ENCODE results near the gene SOS2. TPM values are rescaled to one million over a fixed set of nuclear protein-coding genes. Genes with fewer than 3 reads are reported as not detected.

SOS2 gene
- total RNA-seq, 1 experiment from 2014 or later = 13.9 TPM

DNA sequence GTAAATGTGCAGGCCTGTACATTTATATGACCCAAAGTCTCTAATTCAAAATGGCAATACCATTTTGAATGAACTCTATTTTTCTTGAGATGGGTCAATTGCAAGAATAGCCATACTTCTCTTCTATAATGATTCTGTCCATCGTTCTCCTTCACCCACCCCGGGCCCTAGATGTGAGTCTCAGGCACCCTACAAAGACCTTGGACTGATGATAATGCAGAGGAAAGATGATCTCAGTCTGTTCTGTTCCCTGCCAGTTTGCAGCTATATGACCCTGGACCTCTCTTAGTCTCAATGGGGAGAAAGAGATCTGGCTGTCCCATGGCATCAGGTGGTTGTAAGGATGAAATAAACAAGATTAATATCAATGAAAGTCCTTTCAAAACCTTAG lies 145.1 kb downstream of the SOS2 start:
- ChIA-PET CTCF (no interaction called here), POLR2A (no interaction called here)
- no peaks in the 10 kb centered on the region for H3K27me3 Mint-ChIP-seq (ENCODE audit: insufficient read depth, unreplicated experiment)
- H3K4me1 ChIP-seq = no peaks in the 10 kb centered on the region
- H3K9me3 ChIP-seq = no peaks in the 10 kb centered on the region
- H3K9me3 Mint-ChIP-seq (ENCODE audit: unreplicated experiment) = no peaks in the 10 kb centered on the region
- no peak for DNase-seq
- no peaks in the 10 kb centered on the region for H3K27me3 ChIP-seq (replicated peaks; ENCODE audit: control insufficient read depth, insufficient read depth, low read length)
- intact Hi-C loops (cut with micrococcal nuclease; ENCODE audit: unreplicated experiment) = no loop called here
- H3K4me3 ChIP-seq (ENCODE audit: low read depth, low read length) = no peak overlapping the region
- H3K27ac Mint-ChIP-seq (ENCODE audit: unreplicated experiment) = no peak overlapping the region
- no peaks in the 10 kb centered on the region for H3K36me3 Mint-ChIP-seq (ENCODE audit: insufficient read depth, unreplicated experiment)
- no TSS peak for BruUV-seq (replicated peaks)
- no peaks in the 10 kb centered on the region for H3K4me1 Mint-ChIP-seq (ENCODE audit: low read depth, unreplicated experiment)
- TF ChIP-seq, protein P1, sequence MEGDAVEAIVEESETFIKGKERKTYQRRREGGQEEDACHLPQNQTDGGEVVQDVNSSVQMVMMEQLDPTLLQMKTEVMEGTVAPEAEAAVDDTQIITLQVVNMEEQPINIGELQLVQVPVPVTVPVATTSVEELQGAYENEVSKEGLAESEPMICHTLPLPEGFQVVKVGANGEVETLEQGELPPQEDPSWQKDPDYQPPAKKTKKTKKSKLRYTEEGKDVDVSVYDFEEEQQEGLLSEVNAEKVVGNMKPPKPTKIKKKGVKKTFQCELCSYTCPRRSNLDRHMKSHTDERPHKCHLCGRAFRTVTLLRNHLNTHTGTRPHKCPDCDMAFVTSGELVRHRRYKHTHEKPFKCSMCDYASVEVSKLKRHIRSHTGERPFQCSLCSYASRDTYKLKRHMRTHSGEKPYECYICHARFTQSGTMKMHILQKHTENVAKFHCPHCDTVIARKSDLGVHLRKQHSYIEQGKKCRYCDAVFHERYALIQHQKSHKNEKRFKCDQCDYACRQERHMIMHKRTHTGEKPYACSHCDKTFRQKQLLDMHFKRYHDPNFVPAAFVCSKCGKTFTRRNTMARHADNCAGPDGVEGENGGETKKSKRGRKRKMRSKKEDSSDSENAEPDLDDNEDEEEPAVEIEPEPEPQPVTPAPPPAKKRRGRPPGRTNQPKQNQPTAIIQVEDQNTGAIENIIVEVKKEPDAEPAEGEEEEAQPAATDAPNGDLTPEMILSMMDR (IDR thresholded peaks at IDR 0.05; ENCODE audit: insufficient read depth in 1 of 2, low read depth in 1 of 2, low read length in 1 of 2, severe bottlenecking in 1 of 2, unreplicated experiment in 1 of 2) = no peak
- H3K36me3 ChIP-seq (ENCODE audit: control insufficient read depth, insufficient read depth, low read length) = no peaks in the 10 kb centered on the region
- no peak overlapping the region for H3K4me3 Mint-ChIP-seq (ENCODE audit: unreplicated experiment)

DNA sequence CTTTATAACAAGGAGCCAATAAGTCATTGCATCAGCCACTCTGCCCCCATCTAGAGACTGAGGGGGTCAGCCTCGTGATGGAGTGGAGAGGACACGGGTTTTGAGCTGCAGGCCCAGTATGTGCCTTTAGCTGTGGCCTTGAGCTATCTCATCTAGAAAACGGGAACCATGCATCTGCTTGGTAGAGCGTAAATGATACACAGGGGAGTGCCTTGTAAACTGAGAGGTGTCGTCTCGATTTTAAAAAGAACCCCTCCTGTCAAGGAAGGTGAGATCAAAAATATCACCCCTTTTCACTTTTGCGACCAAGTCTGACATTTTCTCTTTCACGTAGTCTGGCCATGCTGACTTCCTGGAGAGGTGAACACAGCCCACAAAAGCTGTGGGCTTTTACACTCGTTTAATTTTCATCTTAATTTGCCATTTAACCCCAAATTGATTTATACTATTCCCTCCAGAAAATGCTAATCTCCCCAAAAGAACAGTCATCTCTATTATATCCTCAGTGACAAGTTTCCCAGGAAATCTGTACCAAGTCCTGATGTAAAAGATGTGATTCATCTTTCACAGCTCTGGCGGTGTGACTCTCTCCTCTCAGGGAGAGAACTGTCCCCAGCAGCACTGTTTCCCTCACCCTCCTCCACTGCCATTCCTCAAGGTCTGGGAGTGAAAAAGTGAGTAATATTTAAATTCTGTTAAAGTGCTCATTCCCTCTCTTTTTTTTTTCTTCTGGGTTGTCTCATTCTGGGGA lies 145.6 kb downstream of the SOS2 start:
- no peaks in the 10 kb centered on the region for H3K27me3 ChIP-seq (replicated peaks; ENCODE audit: control insufficient read depth, insufficient read depth, low read length)
- no peaks in the 10 kb centered on the region for H3K4me1 ChIP-seq
- Mint-ChIP-seq H3K27me3 (ENCODE audit: insufficient read depth, unreplicated experiment) (no peaks in the 10 kb centered on the region), H3K36me3 (ENCODE audit: insufficient read depth, unreplicated experiment) (no peaks in the 10 kb centered on the region), H3K27ac (ENCODE audit: unreplicated experiment) (no peak overlapping the region), H3K9me3 (ENCODE audit: unreplicated experiment) (no peaks in the 10 kb centered on the region), H3K4me1 (ENCODE audit: low read depth, unreplicated experiment) (no peaks in the 10 kb centered on the region), H3K4me3 (ENCODE audit: unreplicated experiment) (no peak overlapping the region)
- CTCF ChIA-PET = no interaction called here
- no TSS peak for BruUV-seq (replicated peaks)
- DNase-seq = no peak
- no peaks in the 10 kb centered on the region for H3K36me3 ChIP-seq (ENCODE audit: control insufficient read depth, insufficient read depth, low read length)
- TF ChIP-seq, protein P1 (IDR thresholded peaks at IDR 0.05; ENCODE audit: insufficient read depth in 1 of 2, low read depth in 1 of 2, low read length in 1 of 2, severe bottlenecking in 1 of 2, unreplicated experiment in 1 of 2) = no peak
- no peak overlapping the region for H3K4me3 ChIP-seq (ENCODE audit: low read depth, low read length)
- intact Hi-C loops (cut with micrococcal nuclease; ENCODE audit: unreplicated experiment) = no loop called here
- H3K9me3 ChIP-seq = no peaks in the 10 kb centered on the region
- POLR2A ChIA-PET = no interaction called here

DNA sequence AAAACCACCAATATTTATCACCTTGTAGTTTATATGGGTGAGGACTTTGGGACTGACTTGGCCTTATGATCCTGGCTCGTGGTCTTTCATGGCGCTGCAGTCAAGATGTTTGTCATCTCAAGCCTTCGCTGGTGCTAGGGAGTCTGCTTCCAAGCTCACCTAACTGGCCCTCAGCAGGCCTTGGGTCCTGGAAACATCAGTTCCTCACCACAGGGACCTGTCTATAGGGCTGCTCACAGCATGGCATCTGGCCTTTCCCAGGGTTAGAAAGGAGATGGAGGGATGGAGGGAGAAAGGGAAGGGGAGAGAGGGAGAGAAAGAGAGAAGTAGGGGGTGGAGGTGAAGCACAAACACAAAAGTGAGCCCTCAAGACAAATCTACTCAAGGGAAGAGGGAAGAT lies 146.7 kb downstream of the SOS2 start:
- ChIA-PET POLR2A (no interaction called here), CTCF (no interaction called here)
- Histone ChIP-seq H3K36me3 (ENCODE audit: control insufficient read depth, insufficient read depth, low read length) (no peaks in the 10 kb centered on the region), H3K4me1 (no peaks in the 10 kb centered on the region), H3K4me3 (ENCODE audit: low read depth, low read length) (no peak overlapping the region), H3K9me3 (no peaks in the 10 kb centered on the region), H3K27me3 (replicated peaks; ENCODE audit: control insufficient read depth, insufficient read depth, low read length) (no peaks in the 10 kb centered on the region)
- Mint-ChIP-seq H3K4me1 (ENCODE audit: low read depth, unreplicated experiment) (no peaks in the 10 kb centered on the region), H3K9me3 (ENCODE audit: unreplicated experiment) (no peaks in the 10 kb centered on the region), H3K36me3 (ENCODE audit: insufficient read depth, unreplicated experiment) (no peaks in the 10 kb centered on the region), H3K27me3 (ENCODE audit: insufficient read depth, unreplicated experiment) (no peaks in the 10 kb centered on the region), H3K27ac (ENCODE audit: unreplicated experiment) (no peak overlapping the region), H3K4me3 (ENCODE audit: unreplicated experiment) (no peak overlapping the region)
- DNase-seq = no peak
- BruUV-seq (replicated peaks) = no TSS peak
- intact Hi-C loops (cut with micrococcal nuclease; ENCODE audit: unreplicated experiment) = no loop called here
- TF ChIP-seq, protein P1 (IDR thresholded peaks at IDR 0.05; ENCODE audit: insufficient read depth in 1 of 2, low read depth in 1 of 2, low read length in 1 of 2, severe bottlenecking in 1 of 2, unreplicated experiment in 1 of 2) = no peak

All from Caco-2 (cell line).